Left colon (tissue), 2 donors: ENCODE data around the gene AKAP6. TPM values are rescaled to one million over a fixed set of nuclear protein-coding genes. Genes with fewer than 3 reads are reported as not detected.

Source experiments
- ATAC-seq: fragments of 200-7000 bp; cut with Tn5 transposase; one replicate; pipeline ENCODE4 v1.9.1; 2020; ENCODE audit warnings: mild to moderate bottlenecking, moderate library complexity
- DNase-seq, 2 donors: peaks; one replicate each; pipeline ENCODE4 v3.0.0-alpha.2; 2020
- intact Hi-C, 2 donors: fragments of 100-400 bp; cut with DNase I in 1 of 2; cut with micrococcal nuclease in 1 of 2; formaldehyde crosslinking; loops; one replicate each; pipeline versions ENCODE4 v1.11.2 to v1.14.0; 2022; cut with DNase I, micrococcal nuclease
- total RNA-seq, 2 donors: library from RNA; stranded (reverse); fragmentation: NEBNext Ultra II Directional; extraction: Animal tissue kit (Norgen Biotek cat#: 25700); gene quantifications; one replicate each; pipeline ENCODE4 v1.2.1, GENCODE V29; 2021
- donor health status: DM: no; HTN: no; CAD: no.
- donor health status: DM: yes; HTN: yes; CAD: no.

AKAP6 gene
- total RNA-seq, 2 donors from 2014 or later, result 3.4 to 7.6 TPM

DNA sequence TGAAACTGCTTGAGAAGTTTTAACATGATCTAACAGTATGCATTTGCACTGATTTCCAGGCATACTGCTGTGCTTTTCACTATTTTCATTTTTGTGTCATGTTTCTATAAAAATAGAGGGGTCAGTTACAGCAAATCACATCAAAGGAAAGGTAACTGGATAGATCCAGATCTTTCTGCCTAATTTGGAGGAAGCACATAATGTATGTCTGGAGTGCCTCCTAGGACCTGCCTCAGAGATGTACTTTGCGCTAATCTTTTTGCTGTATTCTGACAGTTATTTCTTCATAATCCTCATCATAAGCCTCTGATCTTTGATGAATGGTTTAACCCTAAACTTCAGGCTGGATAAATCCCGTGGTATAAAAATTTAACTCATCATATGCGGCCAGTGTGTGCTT lies 498.4 kb downstream of the AKAP6 start:
- DNase-seq (no peak), ATAC-seq (no peak)
- intact Hi-C loops, result no loop called here

GRCh38 chr14:32835924-32836323 lies 506.8 kb downstream of the AKAP6 start:
- no peak for DNase-seq
- intact Hi-C loops, result no loop called here
- no peak for ATAC-seq

DNA sequence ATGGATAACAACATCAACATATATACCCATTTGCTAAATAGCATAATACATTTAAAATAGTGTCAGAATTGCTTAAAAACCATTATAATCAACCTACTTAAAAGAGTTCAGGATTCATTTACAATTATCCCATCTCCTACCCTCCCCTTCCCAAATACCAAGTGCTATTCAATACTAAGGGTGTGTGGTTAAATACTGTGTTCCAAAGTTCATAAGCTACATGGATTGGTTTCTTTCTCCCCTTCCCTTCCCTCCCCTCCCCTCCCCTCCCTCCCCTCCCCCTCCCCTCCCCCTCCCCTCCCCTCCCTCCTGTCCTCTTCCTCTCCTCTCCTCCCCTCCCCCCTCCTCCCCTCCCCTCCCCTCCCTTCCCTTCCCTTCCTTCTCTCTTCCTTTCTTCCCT lies 512.6 kb downstream of the AKAP6 start:
- intact Hi-C loops, result no loop called here
- no peak for ATAC-seq
- DNase-seq, result no peak

DNA sequence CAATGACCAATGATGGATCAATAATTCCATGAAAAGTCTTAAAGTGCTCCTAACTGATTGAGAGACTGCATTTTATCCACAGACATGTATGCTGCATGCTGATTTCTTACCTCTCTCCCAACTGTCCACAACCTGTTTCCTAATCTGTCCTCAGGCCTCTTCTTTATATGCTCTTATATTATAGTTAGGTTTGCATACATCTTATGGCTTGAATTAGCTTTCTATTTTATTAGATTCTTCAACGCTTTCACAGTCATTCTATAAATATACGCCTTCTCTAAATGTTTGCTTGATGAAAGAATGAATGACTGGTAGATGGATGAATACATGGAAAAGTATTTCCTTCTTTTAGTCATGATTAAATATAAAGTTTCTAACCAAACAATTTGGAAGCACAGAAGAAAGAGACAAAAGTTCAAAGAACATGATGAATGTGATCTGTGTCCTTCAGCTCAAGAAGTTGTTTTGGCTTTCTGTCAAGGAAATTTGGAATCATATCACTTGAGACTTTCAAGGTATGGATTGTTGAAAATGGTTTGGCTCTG lies 517.8 kb downstream of the AKAP6 start:
- DNase-seq, result no peak
- intact Hi-C loops, result no loop called here
- no peak for ATAC-seq

DNA sequence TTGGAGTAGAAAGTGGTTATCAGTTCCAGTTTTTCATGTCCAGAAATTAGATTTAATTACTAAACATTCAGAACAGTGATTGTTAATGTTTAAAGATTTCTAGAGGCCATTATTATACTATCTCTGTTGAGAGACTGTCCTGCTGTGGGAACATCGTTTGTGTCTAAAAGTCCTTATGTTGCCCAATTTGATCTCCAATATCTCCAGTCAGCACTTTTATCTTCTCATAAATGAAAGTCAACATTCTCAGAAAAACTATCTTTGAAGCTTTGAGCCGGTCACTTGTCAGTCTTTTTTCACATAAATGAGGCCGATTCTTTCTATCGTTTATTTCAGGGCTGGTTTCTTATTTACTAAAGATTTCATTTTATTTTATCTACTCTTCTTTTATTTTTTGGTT lies 518.8 kb downstream of the AKAP6 start:
- ATAC-seq (no peak), DNase-seq (no peak)
- intact Hi-C loops, result no loop called here

DNA sequence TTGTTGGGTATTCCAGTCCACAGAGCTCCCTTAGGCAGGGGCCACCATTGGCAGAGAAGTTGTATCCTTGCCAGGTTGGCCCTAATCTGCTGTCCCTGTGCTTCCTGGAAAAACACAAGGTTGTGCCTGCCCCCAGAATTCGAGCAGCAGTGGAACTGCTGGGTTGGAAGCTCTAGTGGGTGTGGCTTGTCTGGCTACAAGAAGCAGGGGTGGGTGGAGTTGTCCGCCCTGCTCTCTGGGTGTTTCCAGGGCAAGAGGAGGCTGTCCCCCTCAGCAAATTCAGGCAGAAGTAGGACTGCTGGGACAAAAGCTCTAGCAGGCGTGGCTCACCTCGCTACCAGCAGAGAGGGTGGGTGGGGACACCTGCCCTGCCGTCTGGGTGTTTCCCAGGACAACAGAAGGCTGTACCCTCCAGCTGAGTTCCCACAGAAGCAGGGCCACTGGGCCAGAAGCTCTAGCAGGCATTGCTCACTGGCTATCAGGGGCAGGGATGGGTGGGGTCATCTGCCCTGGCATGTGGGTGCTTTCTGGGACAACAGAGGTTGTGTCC lies 536.8 kb downstream of the AKAP6 start:
- no peak for ATAC-seq
- intact Hi-C loops, result no loop called here
- no peak for DNase-seq

DNA sequence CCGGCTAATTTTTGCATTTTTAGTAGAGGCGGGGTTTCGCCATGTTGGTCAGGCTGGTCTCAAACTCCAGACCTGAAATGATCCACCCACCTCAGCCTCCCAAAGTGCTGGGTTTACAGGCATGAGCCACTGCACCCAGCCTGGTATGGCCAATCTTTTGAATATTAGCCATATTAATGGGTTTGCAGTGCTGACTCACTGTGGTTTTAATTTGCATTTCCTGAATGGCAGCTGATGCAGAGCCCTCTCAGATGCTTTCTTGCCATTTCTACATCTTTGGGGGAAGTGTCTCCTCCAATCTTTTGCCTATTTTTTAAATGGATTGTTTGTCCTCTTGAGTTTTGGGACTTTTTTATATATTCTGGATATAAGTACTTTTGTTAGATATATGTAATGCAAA lies 554.1 kb downstream of the AKAP6 start:
- no peak for DNase-seq
- intact Hi-C loops, result no loop called here
- no peak for ATAC-seq

Other genes with a start within 250 kb of the AKAP6 start
- gene RNU6-7, start 127.3 kb upstream of the AKAP6 start, total RNA-seq, result not detected
- not detected for gene RNU6-8, start 126.0 kb upstream of the AKAP6 start, total RNA-seq